ENCODE measurements around the gene KIF7. TPM values are rescaled to one million over a fixed set of nuclear protein-coding genes. Genes with fewer than 3 reads are reported as not detected.

KIF7 gene
- polyA plus RNA-seq, 1 donor (not counting 4 experiments of a cell fraction or from before 2014, with no cell fraction given), result 0.54 TPM

DNA sequence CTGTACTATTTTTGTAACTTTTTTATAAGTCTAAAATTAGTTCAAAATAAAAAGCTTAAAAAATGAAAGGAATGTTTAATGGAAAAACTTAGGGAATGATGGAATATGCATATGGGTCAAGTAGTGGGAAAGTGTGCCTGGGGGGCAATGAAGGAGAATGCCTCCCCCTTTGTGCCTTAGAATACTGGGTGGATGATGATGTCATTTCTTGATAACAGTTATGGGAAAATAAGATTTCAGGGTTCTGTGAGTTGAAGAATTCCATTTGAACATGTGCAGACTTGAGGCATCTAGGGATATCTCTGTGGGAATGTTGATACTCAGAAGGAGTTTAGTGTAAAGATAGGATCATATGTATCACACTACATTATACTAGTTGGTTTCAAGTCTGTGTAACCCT, 49.1 kb upstream of the KIF7 start:
- Histone ChIP-seq H2AFZ (ENCODE audit: control insufficient read depth, low read length) (no peak overlapping the region), H3K9ac (ENCODE audit: control insufficient read depth, extremely low read depth, insufficient read depth, low read length) (no peak overlapping the region), H3K4me2 (ENCODE audit: control insufficient read depth, extremely low read depth, insufficient read depth, low read depth, low read length) (no peak overlapping the region), H4K20me1 (ENCODE audit: control insufficient read depth, extremely low read depth, insufficient read depth, low read length) (no peaks in the 10 kb centered on the region), H3K4me3 (ENCODE audit: control insufficient read depth in 2 of 3, extremely low read depth in 1 of 3, insufficient read depth in 2 of 3, low read depth in 1 of 3, low read length in 3 of 3) (no peak overlapping the region), H3K9me3 (ENCODE audit: control insufficient read depth, low read depth, low read length) (no peaks in the 10 kb centered on the region), H3K4me1 (ENCODE audit: control insufficient read depth, extremely low read depth, insufficient read depth, low read length) (no peaks in the 10 kb centered on the region), H3K36me3 (ENCODE audit: control insufficient read depth in 2 of 2, extremely low read depth in 1 of 2, insufficient read depth in 2 of 2, low read length in 2 of 2) (no peaks in the 10 kb centered on the region), H3K27me3 (ENCODE audit: control insufficient read depth, extremely low read depth, insufficient read depth, low read length) (no peaks in the 10 kb centered on the region), H3K9me1 (ENCODE audit: control insufficient read depth, extremely low read depth, insufficient read depth, low read length) (no peaks in the 10 kb centered on the region), H3K27ac (ENCODE audit: control insufficient read depth, insufficient read depth, low read length) (no peak overlapping the region), H3K79me2 (ENCODE audit: control insufficient read depth, insufficient read depth, low read length) (no peaks in the 10 kb centered on the region)
- TF ChIP-seq, protein P1, sequence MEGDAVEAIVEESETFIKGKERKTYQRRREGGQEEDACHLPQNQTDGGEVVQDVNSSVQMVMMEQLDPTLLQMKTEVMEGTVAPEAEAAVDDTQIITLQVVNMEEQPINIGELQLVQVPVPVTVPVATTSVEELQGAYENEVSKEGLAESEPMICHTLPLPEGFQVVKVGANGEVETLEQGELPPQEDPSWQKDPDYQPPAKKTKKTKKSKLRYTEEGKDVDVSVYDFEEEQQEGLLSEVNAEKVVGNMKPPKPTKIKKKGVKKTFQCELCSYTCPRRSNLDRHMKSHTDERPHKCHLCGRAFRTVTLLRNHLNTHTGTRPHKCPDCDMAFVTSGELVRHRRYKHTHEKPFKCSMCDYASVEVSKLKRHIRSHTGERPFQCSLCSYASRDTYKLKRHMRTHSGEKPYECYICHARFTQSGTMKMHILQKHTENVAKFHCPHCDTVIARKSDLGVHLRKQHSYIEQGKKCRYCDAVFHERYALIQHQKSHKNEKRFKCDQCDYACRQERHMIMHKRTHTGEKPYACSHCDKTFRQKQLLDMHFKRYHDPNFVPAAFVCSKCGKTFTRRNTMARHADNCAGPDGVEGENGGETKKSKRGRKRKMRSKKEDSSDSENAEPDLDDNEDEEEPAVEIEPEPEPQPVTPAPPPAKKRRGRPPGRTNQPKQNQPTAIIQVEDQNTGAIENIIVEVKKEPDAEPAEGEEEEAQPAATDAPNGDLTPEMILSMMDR (optimal IDR thresholded peaks at IDR 0.05 in 1 of 3, IDR thresholded peaks at IDR 0.05 in 1 of 3, conservative IDR thresholded peaks at IDR 0.05 in 1 of 3; ENCODE audit: extremely low read depth in 1 of 3, insufficient read depth in 2 of 3, low read length in 3 of 3), result no peak
- TF ChIP-seq EZH2 (IDR thresholded peaks at IDR 0.05; ENCODE audit: low read length), result no peak
- dilution Hi-C loops (cut with MboI; ENCODE audit: extremely low pct_ligation_motif_present, low sequenced_read_pairs), result loop anchor here (25.0 kb wide), 1 partner anchor 92 kb away; no protein-coding TSS in a partner anchor
- no peak for DNase-seq (ENCODE audit: low read depth, low spot score)
- FAIRE-seq, result no peak

DNA sequence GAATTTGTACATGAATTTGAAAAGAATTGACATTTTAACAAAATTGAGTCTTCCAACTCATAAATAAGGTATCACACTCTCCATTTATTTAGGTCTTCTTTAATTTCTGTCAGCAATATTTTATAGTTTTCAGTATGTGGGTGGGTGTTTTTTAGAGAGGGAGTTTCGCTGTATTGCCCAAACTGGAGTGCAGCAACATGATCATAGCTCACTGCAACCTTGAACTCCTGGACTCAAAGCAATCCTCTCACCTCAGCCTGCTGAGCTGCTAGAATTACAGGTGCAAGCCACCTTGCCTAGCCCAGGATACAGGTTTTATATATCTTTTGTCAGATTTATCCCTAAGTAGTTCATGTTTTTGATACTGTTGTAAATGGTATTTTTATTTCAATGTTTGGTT, 39.9 kb upstream of the KIF7 start:
- Histone ChIP-seq H3K27ac (ENCODE audit: control insufficient read depth, insufficient read depth, low read length) (no peak overlapping the region), H3K4me1 (ENCODE audit: control insufficient read depth, extremely low read depth, insufficient read depth, low read length) (no peaks in the 10 kb centered on the region), H3K9ac (ENCODE audit: control insufficient read depth, extremely low read depth, insufficient read depth, low read length) (no peak overlapping the region), H3K4me3 (ENCODE audit: control insufficient read depth in 2 of 3, extremely low read depth in 1 of 3, insufficient read depth in 2 of 3, low read depth in 1 of 3, low read length in 3 of 3) (no peak overlapping the region), H3K9me1 (ENCODE audit: control insufficient read depth, extremely low read depth, insufficient read depth, low read length) (no peaks in the 10 kb centered on the region), H3K36me3 (ENCODE audit: control insufficient read depth in 2 of 2, extremely low read depth in 1 of 2, insufficient read depth in 2 of 2, low read length in 2 of 2) (no peaks in the 10 kb centered on the region), H3K9me3 (ENCODE audit: control insufficient read depth, low read depth, low read length) (no peaks in the 10 kb centered on the region), H2AFZ (ENCODE audit: control insufficient read depth, low read length) (no peak overlapping the region), H3K4me2 (ENCODE audit: control insufficient read depth, extremely low read depth, insufficient read depth, low read depth, low read length) (no peak overlapping the region), H3K79me2 (ENCODE audit: control insufficient read depth, insufficient read depth, low read length) (no peaks in the 10 kb centered on the region), H3K27me3 (ENCODE audit: control insufficient read depth, extremely low read depth, insufficient read depth, low read length) (no peaks in the 10 kb centered on the region), H4K20me1 (ENCODE audit: control insufficient read depth, extremely low read depth, insufficient read depth, low read length) (no peaks in the 10 kb centered on the region)
- DNase-seq (ENCODE audit: low read depth, low spot score) (no peak), FAIRE-seq (no peak)
- dilution Hi-C loops (cut with MboI; ENCODE audit: extremely low pct_ligation_motif_present, low sequenced_read_pairs), result no loop called here
- TF ChIP-seq EZH2 (IDR thresholded peaks at IDR 0.05; ENCODE audit: low read length), result no peak
- TF ChIP-seq, protein P1 (optimal IDR thresholded peaks at IDR 0.05 in 1 of 3, IDR thresholded peaks at IDR 0.05 in 1 of 3, conservative IDR thresholded peaks at IDR 0.05 in 1 of 3; ENCODE audit: extremely low read depth in 1 of 3, insufficient read depth in 2 of 3, low read length in 3 of 3), result no peak

All from keratinocyte (primary cell).